Spinal cord (tissue), 10 donors: ENCODE results near the gene ZCCHC4. TPM values are rescaled to one million over a fixed set of nuclear protein-coding genes. Genes with fewer than 3 reads are reported as not detected.
"Not testable (repeated sequence)": the region's sequence is repeated elsewhere in the genome, so short reads cannot be mapped to it uniquely, and the experiment has no call there.

ENCODE experiments used
- DNase-seq, 6 donors: peaks; one replicate each; pipeline versions ENCODE4 v3.0.0 to v3.0.0-alpha.2; 2013 to 2015; ENCODE audit warnings: low spot score in 6 of 6, low read depth in 4 of 6
- H3K27ac ChIP-seq: one replicate; pipeline ENCODE4 v1.5.1; 2013; ENCODE audit warnings: low read depth, low read length, control low read depth
- H3K27me3 ChIP-seq: one replicate; pipeline ENCODE4 v1.6.1; 2013; ENCODE audit warnings: low read length; ENCODE audit not compliant: control insufficient read depth, insufficient read depth
- H3K36me3 ChIP-seq: one replicate; pipeline ENCODE4 v1.6.1; 2013; ENCODE audit warnings: low read length; ENCODE audit not compliant: control insufficient read depth, insufficient read depth
- H3K4me1 ChIP-seq: one replicate; pipeline ENCODE4 v1.6.1; 2013; ENCODE audit warnings: low read length; ENCODE audit not compliant: control insufficient read depth, insufficient read depth
- H3K4me3 ChIP-seq: one replicate; pipeline ENCODE4 v1.5.1; 2013; ENCODE audit warnings: low read depth, low read length, control low read depth
- H3K9me3 ChIP-seq: one replicate; pipeline ENCODE4 v1.6.1; 2013; ENCODE audit warnings: low read length; ENCODE audit not compliant: control insufficient read depth, insufficient read depth
- WGBS: methylation state at CpG from one replicate; pipeline ENCODE4 v1.1.5; 2013; ENCODE audit warnings: missing lambda C conversion rate; ENCODE audit not compliant: insufficient coverage; 5-methylcytosine and 5-hydroxymethylcytosine counted together
- polyA plus RNA-seq, 2 donors: library from polyadenylated mRNA; unstranded; fragments of 120-200 nt; gene quantifications; one replicate each; pipeline ENCODE4 v1.2.1, GENCODE V29; 2013; ENCODE audit not compliant: insufficient read length in 2 of 2
- total RNA-seq, 2 donors: library from RNA; depleted of rRNA in 1 of 2; stranded (reverse); fragments of 120-200 nt in 1 of 2; fragments of >200 nt in 1 of 2; gene quantifications; one replicate each; pipeline versions ENCODE4 v1.2.3 to v1.2.4, GENCODE V29; 2013 to 2014
- donor health status: healthy.

Gene ZCCHC4
- total and polyA plus RNA-seq, 4 donors = 9.2 to 17.9 (median 11.8) TPM

DNA sequence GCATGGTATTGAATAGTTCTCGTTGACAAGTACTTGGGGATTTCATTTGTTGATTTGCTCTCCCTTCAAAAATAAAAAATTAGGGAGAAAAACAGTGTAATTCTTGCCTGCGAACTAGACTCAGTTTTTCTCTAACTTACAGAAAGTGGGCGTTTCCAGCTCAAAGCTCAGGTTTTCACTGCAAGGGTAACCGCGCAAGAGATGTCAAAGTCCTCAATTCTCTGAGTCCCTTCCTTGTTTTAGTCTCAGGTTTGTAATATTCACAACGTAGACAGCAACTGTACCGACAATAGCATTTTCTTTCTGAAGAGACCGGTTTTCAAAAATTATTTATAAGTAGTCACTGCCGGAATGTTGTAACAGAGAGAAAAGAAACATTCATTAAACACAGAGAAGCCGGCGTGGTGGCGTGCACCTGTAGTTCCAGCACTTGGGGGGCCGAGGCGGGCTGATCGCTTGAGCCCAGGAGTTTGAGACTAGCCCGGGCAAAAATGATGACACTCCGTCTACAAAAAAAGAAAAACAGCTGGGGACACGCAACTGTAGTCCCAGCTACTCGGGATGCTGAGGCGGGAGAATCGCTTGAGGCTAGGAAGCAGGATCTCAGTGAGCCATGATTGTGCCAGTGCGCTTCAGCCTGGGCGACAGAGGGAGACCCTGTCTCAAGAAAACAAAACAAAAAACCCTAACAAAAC is 774 bp downstream of the ZCCHC4 start:
- Histone ChIP-seq H3K4me1 (peaks cover 12% of the 10 kb centered on the region), H3K4me3 (peak overlapping the region; percentile 87), H3K36me3 (peaks cover 7% of the 10 kb centered on the region), H3K27ac (peak overlapping the region; percentile 31), H3K27me3 (no peaks in the 10 kb centered on the region), H3K9me3 (no peaks in the 10 kb centered on the region)
- DNase-seq = no peak
- 10% methylated on average over 13 of the region's 23 CpGs for WGBS

DNA sequence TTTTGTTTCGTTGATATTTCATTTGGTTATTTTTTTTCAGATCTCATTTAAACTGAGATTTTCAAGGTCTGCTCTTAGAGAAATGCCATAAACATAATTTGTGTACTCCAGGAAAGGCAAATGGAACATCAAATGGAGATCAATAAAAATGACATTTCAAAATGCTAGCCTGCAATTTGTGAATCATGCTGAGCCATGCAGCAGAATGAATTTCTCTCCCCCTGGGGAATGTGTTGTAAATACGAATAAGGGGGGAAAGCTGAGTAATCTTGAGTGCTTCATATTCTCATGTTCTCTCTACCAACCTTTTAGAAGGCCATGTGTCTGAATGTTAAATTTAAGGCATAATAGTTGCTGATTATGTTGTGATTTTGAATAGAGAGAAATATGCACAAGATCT is 7.8 kb downstream of the ZCCHC4 start:
- H3K27ac ChIP-seq = no peak overlapping the region
- peaks cover 22% of the 10 kb centered on the region for H3K36me3 ChIP-seq
- no peaks in the 10 kb centered on the region for H3K27me3 ChIP-seq
- H3K4me1 ChIP-seq = no peaks in the 10 kb centered on the region
- peak in 1 of 6 donors; percentile 69 for DNase-seq
- H3K9me3 ChIP-seq = no peaks in the 10 kb centered on the region
- no peak overlapping the region for H3K4me3 ChIP-seq
- WGBS = no CpG with 5 or more reads among the region's 2 CpGs

DNA sequence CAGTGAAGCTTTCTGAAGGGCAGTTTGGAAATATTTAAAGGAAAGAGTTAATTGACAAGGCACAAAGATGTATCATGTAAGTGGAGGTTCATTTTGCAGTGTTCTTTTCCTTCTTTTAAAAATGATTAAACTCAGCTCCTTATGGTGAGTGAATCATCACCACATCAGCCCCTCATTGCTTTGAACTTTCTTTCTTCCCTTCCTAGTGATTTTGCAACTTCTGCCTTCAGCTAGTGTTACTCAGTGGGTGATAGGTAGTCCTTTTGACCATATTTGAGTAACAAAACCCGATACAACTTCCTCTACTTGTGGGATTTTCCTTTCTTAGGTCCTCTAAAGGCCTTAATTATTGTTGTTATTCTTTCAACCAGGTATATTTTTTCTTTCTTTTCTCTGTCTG is 8.2 kb downstream of the ZCCHC4 start:
- no peaks in the 10 kb centered on the region for H3K4me1 ChIP-seq
- H3K36me3 ChIP-seq = peaks cover 18% of the 10 kb centered on the region
- H3K9me3 ChIP-seq = no peaks in the 10 kb centered on the region
- WGBS = no CpG with 5 or more reads among the region's 1 CpG
- no peak for DNase-seq
- H3K27me3 ChIP-seq = no peaks in the 10 kb centered on the region
- no peak overlapping the region for H3K4me3 ChIP-seq
- no peak overlapping the region for H3K27ac ChIP-seq

DNA sequence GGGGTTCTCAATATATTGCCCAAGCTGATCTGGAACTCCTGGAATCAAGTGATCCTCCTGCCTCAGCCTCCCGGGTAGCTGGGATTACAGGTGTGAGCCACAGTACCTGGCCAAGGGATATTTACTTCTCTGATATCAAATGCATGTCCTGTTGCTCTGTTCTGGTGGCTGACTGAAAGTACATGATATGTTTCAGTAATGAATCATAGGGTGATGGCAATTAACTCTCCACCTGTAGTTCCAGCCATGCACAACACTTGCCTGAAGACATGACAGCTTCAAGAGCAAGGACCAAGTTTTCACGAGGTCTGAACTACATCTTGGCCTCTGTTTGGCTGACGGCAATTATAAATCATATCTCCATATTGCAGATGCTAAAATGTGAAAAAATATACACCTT is 9.1 kb downstream of the ZCCHC4 start:
- H3K27ac ChIP-seq = no peak overlapping the region

DNA sequence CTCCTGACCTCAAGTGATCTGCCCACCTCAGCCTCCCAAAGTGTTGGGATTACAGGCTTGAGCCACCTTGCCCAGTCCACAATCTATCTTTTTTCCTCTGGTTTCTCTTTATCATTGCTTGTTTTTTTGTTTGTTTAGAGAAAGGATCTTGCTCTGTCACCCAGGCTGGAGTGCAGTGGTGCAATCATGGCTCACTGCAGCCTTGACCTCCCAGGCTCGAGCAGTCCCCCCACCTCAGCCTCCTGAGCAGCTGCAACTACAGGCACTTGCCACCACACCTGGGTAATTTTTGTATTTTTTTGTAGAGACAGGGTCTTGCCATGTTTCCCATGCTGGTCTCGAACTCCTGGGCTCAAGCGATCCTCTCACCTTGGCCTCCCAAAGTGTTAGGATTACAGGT is 15.9 kb downstream of the ZCCHC4 start:
- not testable (repeated sequence) for H3K4me1 ChIP-seq, DNase-seq, H3K27ac ChIP-seq, H3K36me3 ChIP-seq, H3K4me3 ChIP-seq, H3K9me3 ChIP-seq, H3K27me3 ChIP-seq
- 100% methylated on average over 1 of the region's 3 CpGs for WGBS

More for the DNA sequence above, 9.1 kb downstream of the ZCCHC4 start:
- Histone ChIP-seq H3K4me1 (no peaks in the 10 kb centered on the region), H3K27me3 (no peaks in the 10 kb centered on the region), H3K4me3 (no peak overlapping the region), H3K36me3 (peaks cover 18% of the 10 kb centered on the region), H3K9me3 (no peaks in the 10 kb centered on the region)
- DNase-seq = no peak
- WGBS = 100% methylated on average over 1 of the region's 3 CpGs

DNA sequence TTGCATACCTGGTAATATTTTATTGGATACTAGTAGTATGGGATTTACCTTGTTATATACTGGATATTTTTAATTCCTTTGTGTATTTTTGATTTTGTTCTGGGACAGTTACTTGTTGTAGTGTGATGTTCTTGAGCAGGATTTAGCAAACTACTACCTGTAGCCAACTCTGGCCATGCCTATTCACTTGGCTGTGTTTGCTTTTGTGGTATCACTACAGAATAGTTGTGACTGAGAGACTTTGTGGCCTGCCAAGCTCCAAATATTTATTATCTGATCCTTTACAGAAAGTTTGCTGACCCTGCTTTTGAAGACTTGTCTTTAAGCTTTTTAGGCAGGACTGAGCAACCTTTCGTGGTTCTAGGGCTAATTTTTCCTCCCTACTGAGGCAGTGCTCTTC is 17.8 kb downstream of the ZCCHC4 start:
- DNase-seq = no peak
- H3K4me3 ChIP-seq = no peak overlapping the region
- no peaks in the 10 kb centered on the region for H3K36me3 ChIP-seq
- no peaks in the 10 kb centered on the region for H3K9me3 ChIP-seq
- H3K4me1 ChIP-seq = no peaks in the 10 kb centered on the region
- no peak overlapping the region for H3K27ac ChIP-seq
- no CpG with 5 or more reads among the region's 1 CpG for WGBS
- H3K27me3 ChIP-seq = no peaks in the 10 kb centered on the region

DNA sequence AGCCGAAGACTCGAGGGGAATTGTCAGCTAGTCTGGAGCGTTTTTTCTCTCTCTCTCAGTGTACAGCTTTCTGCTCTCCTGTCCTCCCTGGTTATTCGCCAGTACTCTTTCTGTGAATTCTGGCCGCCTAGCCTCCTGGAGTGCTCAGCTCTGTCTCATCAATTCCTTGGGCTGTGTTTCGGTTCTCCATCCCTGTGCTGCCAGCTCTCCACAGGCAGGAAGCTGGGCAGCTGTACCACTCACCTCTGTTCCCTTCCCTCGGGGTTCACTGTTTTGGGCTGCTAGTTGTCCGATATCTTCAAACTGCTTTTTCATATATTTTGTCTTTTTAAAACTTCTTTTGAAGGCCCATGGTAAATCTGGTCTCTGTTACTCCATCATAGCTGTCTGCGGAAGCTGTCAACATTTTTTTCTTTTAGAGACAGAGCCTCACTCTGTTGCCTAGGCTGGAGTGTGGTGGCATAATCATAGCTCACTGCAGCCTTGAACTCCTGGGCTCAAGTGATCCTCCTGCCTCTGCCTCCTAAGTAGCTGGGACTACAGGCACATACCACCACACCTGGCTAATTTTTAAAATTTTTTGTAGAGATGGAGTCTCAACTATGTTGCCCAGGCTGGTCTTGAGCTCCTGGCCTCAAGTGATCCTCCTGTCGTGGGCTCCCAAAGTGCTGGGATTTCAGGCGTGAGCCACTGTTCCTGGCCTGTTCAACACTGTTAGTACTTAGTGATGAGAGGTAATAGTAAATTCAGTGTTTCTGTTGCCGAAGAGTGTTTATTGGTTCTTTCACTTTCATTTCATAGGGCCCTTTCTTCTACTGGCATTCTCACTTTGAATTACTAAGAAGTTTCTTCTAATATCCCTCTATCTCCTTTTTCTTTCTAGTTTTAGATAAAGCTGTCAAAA is 18.6 kb downstream of the ZCCHC4 start:
- 84% methylated on average over 11 of the region's 12 CpGs for WGBS
- H3K4me3 ChIP-seq = no peak overlapping the region

DNA sequence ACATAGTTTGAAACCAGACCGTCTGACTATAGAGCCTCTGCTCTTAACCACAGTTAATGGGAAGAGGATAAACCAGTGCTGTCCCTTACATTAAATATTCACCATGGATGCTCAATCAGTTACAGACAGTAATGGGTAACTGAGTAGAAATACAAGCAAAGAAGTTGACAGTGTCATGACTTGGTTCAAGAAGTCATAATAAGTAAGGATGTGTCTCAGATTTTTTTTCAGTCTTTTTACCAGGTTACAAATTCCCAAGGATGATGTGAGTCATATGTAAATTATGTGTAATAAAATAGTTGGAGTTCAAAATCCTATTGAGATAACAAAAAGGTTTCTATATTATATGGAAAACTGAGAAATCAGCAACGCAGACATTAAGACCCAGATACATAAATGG is 31.1 kb downstream of the ZCCHC4 start:
- Histone ChIP-seq H3K9me3 (no peaks in the 10 kb centered on the region), H3K4me3 (no peak overlapping the region), H3K36me3 (no peaks in the 10 kb centered on the region), H3K27ac (no peak overlapping the region), H3K4me1 (no peaks in the 10 kb centered on the region), H3K27me3 (no peaks in the 10 kb centered on the region)
- no CpG with 5 or more reads among the region's 2 CpGs for WGBS
- DNase-seq = no peak

More for the DNA sequence above, 18.6 kb downstream of the ZCCHC4 start:
- H3K27ac ChIP-seq = no peak overlapping the region
- H3K9me3 ChIP-seq = no peaks in the 10 kb centered on the region
- H3K4me1 ChIP-seq = no peaks in the 10 kb centered on the region
- DNase-seq = peak in 1 of 6 donors; percentile 17
- H3K36me3 ChIP-seq = no peaks in the 10 kb centered on the region
- H3K27me3 ChIP-seq = no peaks in the 10 kb centered on the region

DNA sequence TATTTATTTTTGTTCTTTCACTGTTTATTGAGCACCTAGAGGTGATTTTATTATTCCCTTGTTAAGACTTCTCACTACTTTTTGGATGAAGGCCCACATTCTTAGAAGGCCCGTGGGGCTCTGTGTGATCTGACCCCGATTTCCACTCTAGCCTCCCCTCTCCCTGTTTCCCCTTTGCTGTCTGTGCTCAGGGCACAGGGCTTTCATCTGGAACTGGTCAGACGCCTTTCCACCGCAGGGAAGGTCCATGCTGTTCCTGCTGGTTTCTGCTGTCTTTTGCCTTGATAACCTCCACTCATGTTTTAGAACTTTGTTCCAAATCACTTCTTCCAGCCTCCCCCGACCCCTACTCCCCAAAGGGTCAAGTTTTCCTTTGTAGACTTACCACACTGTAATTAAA is 33.2 kb downstream of the ZCCHC4 start:
- Histone ChIP-seq H3K9me3 (no peaks in the 10 kb centered on the region), H3K36me3 (no peaks in the 10 kb centered on the region), H3K4me3 (no peak overlapping the region), H3K27me3 (no peaks in the 10 kb centered on the region), H3K27ac (no peak overlapping the region), H3K4me1 (no peaks in the 10 kb centered on the region)
- DNase-seq = peak in 1 of 6 donors; percentile 31
- 72% methylated on average over 4 of the region's 5 CpGs for WGBS
